GOT3 (cell line): Measurements from ENCODE around the gene WIPI1.
"Not testable (repeated sequence)": the region's sequence is repeated elsewhere in the genome, so short reads cannot be mapped to it uniquely, and the experiment has no call there.

ENCODE experiments used
- DNase-seq: peaks from one replicate; lab custom pipeline; 2025; ENCODE audit warnings: mixed read lengths; lab: John Stamatoyannopoulos, UW

WIPI1 gene

GRCh38 chr17:68384471-68384870 lies 72.8 kb downstream of the WIPI1 start:
- no peak for DNase-seq

- DNase-seq: no peak
Measured at GRCh38 chr17:68383443-68384321, 73.6 kb downstream of the WIPI1 start.

GRCh38 chr17:68383120-68383442 lies 74.2 kb downstream of the WIPI1 start:
- no peak for DNase-seq

GRCh38 chr17:68382582-68383085 lies 74.7 kb downstream of the WIPI1 start:
- DNase-seq: no peak

- peak; percentile 66 for DNase-seq
Measured at GRCh38 chr17:68381076-68381900, 76.0 kb downstream of the WIPI1 start.

- DNase-seq: no peak
Measured at GRCh38 chr17:68379692-68380677, 77.3 kb downstream of the WIPI1 start.

- no peak for DNase-seq
Measured at GRCh38 chr17:68379177-68379510, 78.2 kb downstream of the WIPI1 start.

GRCh38 chr17:68378268-68379176 lies 78.8 kb downstream of the WIPI1 start:
- DNase-seq: peak; percentile 60

GRCh38 chr17:68377771-68378267 lies 79.5 kb downstream of the WIPI1 start:
- DNase-seq: no peak

GRCh38 chr17:68376178-68376577 lies 81.1 kb downstream of the WIPI1 start:
- not testable (repeated sequence) for DNase-seq

GRCh38 chr17:68375566-68375965 lies 81.7 kb downstream of the WIPI1 start:
- no peak for DNase-seq
